B cell (primary cell): ENCODE results near the gene PCDHB15.
"Not testable (repeated sequence)": the region's sequence is repeated elsewhere in the genome, so short reads cannot be mapped to it uniquely, and the experiment has no call there.

Source experiments
- CTCF ChIP-seq: fragments of 200-600 bp; IDR thresholded peaks from one replicate; pipeline ENCODE4 v1.8.0; 2022; ENCODE audit warnings: antibody characterized with exemption, mild to moderate bottlenecking
- EZH2 ChIP-seq: IDR thresholded peaks from 2 replicates; pipeline ENCODE4 v1.6.1; 2012; ENCODE audit warnings: borderline replicate concordance, low read depth, mild to moderate bottlenecking, moderate library complexity, low read length; ENCODE audit not compliant: insufficient read depth, poor library complexity, severe bottlenecking

- TF ChIP-seq CTCF, EZH2: not testable (repeated sequence)
Observed at GRCh38 chr5:141214583-141214982, 30.6 kb upstream of the PCDHB15 start.
